Measurements from ENCODE around the gene MACROD1.
"Not testable (repeated sequence)": the region's sequence is repeated elsewhere in the genome, so short reads cannot be mapped to it uniquely, and the experiment has no call there.

MACROD1 gene

GRCh38 chr11:64059339-64060140 lies 106.4 kb downstream of the MACROD1 start:
- DNase-seq: no peak

GRCh38 chr11:64058494-64058893 lies 107.4 kb downstream of the MACROD1 start:
- peak in 13 of 51 donors; percentile 16 to 55 (median 31) for DNase-seq

- DNase-seq: peak in 1 of 51 donors; percentile 23
Observed at GRCh38 chr11:64057890-64058289, 108.0 kb downstream of the MACROD1 start.

- no peak for DNase-seq
Observed at GRCh38 chr11:64056861-64057260, 109.1 kb downstream of the MACROD1 start.

GRCh38 chr11:64056213-64056785 lies 109.6 kb downstream of the MACROD1 start:
- DNase-seq: peak in 30 of 51 donors; percentile 13 to 79 (median 48)

- DNase-seq: peak in 5 of 51 donors; percentile 23 to 47 (median 31)
Observed at GRCh38 chr11:64055077-64055476, 110.8 kb downstream of the MACROD1 start.

GRCh38 chr11:64053699-64054098 lies 112.2 kb downstream of the MACROD1 start:
- DNase-seq: peak in 1 of 51 donors; percentile 18

- no peak for DNase-seq
Observed at GRCh38 chr11:64052938-64053622, 112.8 kb downstream of the MACROD1 start.

- no peak for DNase-seq
Observed at GRCh38 chr11:64052436-64052835, 113.5 kb downstream of the MACROD1 start.

- DNase-seq: peak in 6 of 51 donors; percentile 21 to 40 (median 30)
Observed at GRCh38 chr11:64051297-64051696, 114.6 kb downstream of the MACROD1 start.

GRCh38 chr11:64049509-64049908 lies 116.4 kb downstream of the MACROD1 start:
- no peak for DNase-seq

- DNase-seq: peak; percentile 17 to 99 (median 90)
Observed at GRCh38 chr11:64048042-64048854, 117.7 kb downstream of the MACROD1 start.

GRCh38 chr11:64047373-64047772 lies 118.5 kb downstream of the MACROD1 start:
- DNase-seq: not testable (repeated sequence)

GRCh38 chr11:64045700-64046099 lies 120.2 kb downstream of the MACROD1 start:
- DNase-seq: no peak

GRCh38 chr11:64044730-64045393 lies 121.1 kb downstream of the MACROD1 start:
- DNase-seq: peak in 37 of 51 donors; percentile 16 to 88 (median 56)

- DNase-seq: no peak
Observed at GRCh38 chr11:64043545-64043944, 122.4 kb downstream of the MACROD1 start.

- DNase-seq: no peak
Observed at GRCh38 chr11:64042301-64042700, 123.6 kb downstream of the MACROD1 start.

- DNase-seq: no peak
Observed at GRCh38 chr11:64041846-64042245, 124.1 kb downstream of the MACROD1 start.

GRCh38 chr11:64040684-64041322 lies 125.1 kb downstream of the MACROD1 start:
- DNase-seq: peak in 40 of 51 donors; percentile 16 to 82 (median 54)

GRCh38 chr11:64039012-64039665 lies 126.8 kb downstream of the MACROD1 start:
- DNase-seq: no peak

Measured in hypothalamus (tissue), 51 donors.